Measurements from ENCODE around the gene NTRK2. TPM values are rescaled to one million over a fixed set of nuclear protein-coding genes. Genes with fewer than 3 reads are reported as not detected.

Gene NTRK2
- total RNA-seq, 1 donor from 2014 or later: 0.38 TPM

- ATAC-seq (no peak), DNase-seq (ENCODE audit: low spot score) (no peak)
These were observed 176.7 kb downstream of the NTRK2 start for GRCh38 chr9:84845956-84846900.

- ATAC-seq (no peak), DNase-seq (ENCODE audit: low spot score) (no peak)
These were observed 177.4 kb downstream of the NTRK2 start for GRCh38 chr9:84846906-84847305.

- ATAC-seq (no peak), DNase-seq (ENCODE audit: low spot score) (no peak)
These were observed 179.5 kb downstream of the NTRK2 start for GRCh38 chr9:84849049-84849448.

- no peak for ATAC-seq
- no peak for DNase-seq (ENCODE audit: low spot score)
These were observed 181.4 kb downstream of the NTRK2 start for GRCh38 chr9:84850830-84851392.

GRCh38 chr9:84851935-84852585, 182.5 kb downstream of the NTRK2 start:
- no peak for DNase-seq (ENCODE audit: low spot score)

GRCh38 chr9:84852617-84853301, 183.2 kb downstream of the NTRK2 start:
- no peak for ATAC-seq
- no peak for DNase-seq (ENCODE audit: low spot score)

More at GRCh38 chr9:84851935-84852585, 182.5 kb downstream of the NTRK2 start:
- no peak for ATAC-seq

GRCh38 chr9:84856181-84856632, 186.7 kb downstream of the NTRK2 start:
- ATAC-seq: no peak
- DNase-seq (ENCODE audit: low spot score): no peak

- DNase-seq (ENCODE audit: low spot score) (no peak), ATAC-seq (no peak)
These were observed 187.7 kb downstream of the NTRK2 start for GRCh38 chr9:84857211-84857610.

- ATAC-seq (no peak), DNase-seq (ENCODE audit: low spot score) (no peak)
These were observed 188.8 kb downstream of the NTRK2 start for GRCh38 chr9:84858364-84858763.

- no peak for ATAC-seq
These were observed 191.0 kb downstream of the NTRK2 start for GRCh38 chr9:84860249-84861115.

GRCh38 chr9:84861455-84861854, 191.9 kb downstream of the NTRK2 start:
- no peak for DNase-seq (ENCODE audit: low spot score)
- ATAC-seq: no peak

More at GRCh38 chr9:84860249-84861115, 191.0 kb downstream of the NTRK2 start:
- DNase-seq (ENCODE audit: low spot score): no peak

GRCh38 chr9:84862308-84862707, 192.8 kb downstream of the NTRK2 start:
- DNase-seq (ENCODE audit: low spot score): no peak
- ATAC-seq: no peak

GRCh38 chr9:84862810-84863287, 193.3 kb downstream of the NTRK2 start:
- DNase-seq (ENCODE audit: low spot score): no peak

GRCh38 chr9:84863372-84863771, 193.8 kb downstream of the NTRK2 start:
- DNase-seq (ENCODE audit: low spot score) (no peak), ATAC-seq (no peak)

More at GRCh38 chr9:84862810-84863287, 193.3 kb downstream of the NTRK2 start:
- no peak for ATAC-seq

GRCh38 chr9:84866396-84867175, 197.1 kb downstream of the NTRK2 start:
- ATAC-seq (no peak), DNase-seq (ENCODE audit: low spot score) (no peak)

- no peak for ATAC-seq
- DNase-seq (ENCODE audit: low spot score): no peak
These were observed 197.7 kb downstream of the NTRK2 start for GRCh38 chr9:84867186-84867585.

GRCh38 chr9:84869091-84869490, 199.6 kb downstream of the NTRK2 start:
- ATAC-seq: no peak
- DNase-seq (ENCODE audit: low spot score): no peak

GRCh38 chr9:84871983-84872382, 202.5 kb downstream of the NTRK2 start:
- ATAC-seq (no peak), DNase-seq (ENCODE audit: low spot score) (no peak)

GRCh38 chr9:84874022-84874421, 204.5 kb downstream of the NTRK2 start:
- ATAC-seq: no peak
- no peak for DNase-seq (ENCODE audit: low spot score)

Measured in left lobe of liver (tissue), 2 donors.